AG09319 (cell line): Measurements from ENCODE around the gene PYY.
"Not testable (repeated sequence)": the region's sequence is repeated elsewhere in the genome, so short reads cannot be mapped to it uniquely, and the experiment has no call there.

Experiments used
- DNase-seq: peaks from one replicate; pipeline ENCODE4 v3.0.0-alpha.2; 2010; ENCODE audit warnings: low read depth; ENCODE audit errors: extremely low read depth
- TF ChIP-seq, protein P1 (sequence below): IDR thresholded peaks from 2 replicates; pipeline ENCODE4 v1.5.1; 2011; ENCODE audit warnings: low read depth, mild to moderate bottlenecking, inconsistent platforms, low read length, moderate library complexity

PYY gene

DNA sequence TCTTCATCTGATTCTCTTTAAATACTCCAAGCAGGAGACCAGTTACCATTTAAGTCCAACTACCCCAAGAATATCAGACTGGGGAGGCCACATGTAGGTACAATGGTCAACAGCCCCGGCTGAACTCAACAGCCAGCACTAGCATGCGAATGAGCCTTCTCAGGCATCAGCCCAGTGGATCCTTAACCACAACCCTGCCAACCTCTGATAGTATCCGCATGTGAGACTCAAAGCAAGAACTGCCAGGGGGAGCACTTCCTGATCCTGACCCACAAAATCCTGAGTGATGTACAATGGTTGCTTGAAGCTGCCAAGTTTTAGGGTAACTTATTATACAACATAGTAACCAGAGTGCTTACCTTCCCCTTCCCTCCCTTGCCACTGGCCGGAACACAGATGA is 4.0 kb downstream of the PYY start:
- TF ChIP-seq, protein P1, sequence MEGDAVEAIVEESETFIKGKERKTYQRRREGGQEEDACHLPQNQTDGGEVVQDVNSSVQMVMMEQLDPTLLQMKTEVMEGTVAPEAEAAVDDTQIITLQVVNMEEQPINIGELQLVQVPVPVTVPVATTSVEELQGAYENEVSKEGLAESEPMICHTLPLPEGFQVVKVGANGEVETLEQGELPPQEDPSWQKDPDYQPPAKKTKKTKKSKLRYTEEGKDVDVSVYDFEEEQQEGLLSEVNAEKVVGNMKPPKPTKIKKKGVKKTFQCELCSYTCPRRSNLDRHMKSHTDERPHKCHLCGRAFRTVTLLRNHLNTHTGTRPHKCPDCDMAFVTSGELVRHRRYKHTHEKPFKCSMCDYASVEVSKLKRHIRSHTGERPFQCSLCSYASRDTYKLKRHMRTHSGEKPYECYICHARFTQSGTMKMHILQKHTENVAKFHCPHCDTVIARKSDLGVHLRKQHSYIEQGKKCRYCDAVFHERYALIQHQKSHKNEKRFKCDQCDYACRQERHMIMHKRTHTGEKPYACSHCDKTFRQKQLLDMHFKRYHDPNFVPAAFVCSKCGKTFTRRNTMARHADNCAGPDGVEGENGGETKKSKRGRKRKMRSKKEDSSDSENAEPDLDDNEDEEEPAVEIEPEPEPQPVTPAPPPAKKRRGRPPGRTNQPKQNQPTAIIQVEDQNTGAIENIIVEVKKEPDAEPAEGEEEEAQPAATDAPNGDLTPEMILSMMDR, result no peak; the same call in none of the 2 replicates
- no peak for DNase-seq

DNA sequence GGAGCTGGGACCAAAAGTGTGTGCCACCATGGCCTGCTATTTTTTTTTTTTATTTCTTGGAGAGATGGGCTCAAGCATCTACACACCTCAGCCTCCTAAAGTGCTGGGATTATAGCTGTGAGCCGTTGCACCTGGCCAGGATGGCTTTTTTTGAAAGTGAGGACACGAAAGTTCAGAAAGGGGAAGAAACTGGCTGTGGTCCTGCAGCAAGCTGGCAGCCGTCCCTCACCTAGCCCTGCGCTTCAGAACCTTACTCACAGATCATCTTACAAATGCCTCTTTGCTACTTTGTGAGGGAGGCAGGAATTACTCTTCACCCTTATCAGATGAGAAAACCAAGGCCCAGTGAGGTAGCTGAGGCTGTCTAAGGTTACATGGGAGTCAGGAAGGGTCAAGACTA is 7.0 kb downstream of the PYY start:
- no peak for DNase-seq
- TF ChIP-seq, protein P1, result no peak

DNA sequence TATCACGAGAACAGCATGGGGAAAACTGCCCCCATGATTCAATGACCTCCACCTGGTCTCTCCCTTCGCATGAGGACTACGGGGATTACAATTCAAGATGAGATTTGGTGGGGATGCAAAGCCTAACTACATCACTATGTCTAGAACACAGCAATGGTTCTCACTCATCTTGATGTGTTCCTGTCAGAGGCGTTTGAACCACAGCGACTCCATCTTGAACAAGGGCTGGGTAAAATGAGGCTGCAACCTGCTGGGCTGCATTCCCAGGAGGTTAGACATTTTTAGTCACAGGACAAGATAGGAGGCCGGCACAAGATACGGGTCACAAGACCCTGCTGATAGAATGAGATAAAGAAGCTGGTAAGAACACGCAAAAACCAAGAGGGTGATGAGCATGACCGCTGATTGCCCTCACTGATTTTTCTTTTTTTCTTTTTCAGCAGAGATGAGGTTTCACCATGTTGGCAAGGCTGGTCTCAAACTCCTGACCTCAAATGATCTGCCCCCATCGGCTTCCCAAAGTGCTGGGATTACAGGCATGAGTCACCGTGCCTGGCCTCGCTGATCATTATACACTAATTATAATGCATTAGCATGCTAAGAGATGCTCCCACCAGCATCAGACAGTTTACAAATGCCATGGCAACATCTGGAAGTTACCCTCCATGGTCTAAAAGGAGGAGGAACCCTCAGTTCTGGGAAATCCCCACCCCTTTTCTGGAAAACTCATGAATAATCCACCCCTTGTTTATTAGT is 8.5 kb downstream of the PYY start:
- DNase-seq, result peak; percentile 29
- TF ChIP-seq, protein P1, result no peak

DNA sequence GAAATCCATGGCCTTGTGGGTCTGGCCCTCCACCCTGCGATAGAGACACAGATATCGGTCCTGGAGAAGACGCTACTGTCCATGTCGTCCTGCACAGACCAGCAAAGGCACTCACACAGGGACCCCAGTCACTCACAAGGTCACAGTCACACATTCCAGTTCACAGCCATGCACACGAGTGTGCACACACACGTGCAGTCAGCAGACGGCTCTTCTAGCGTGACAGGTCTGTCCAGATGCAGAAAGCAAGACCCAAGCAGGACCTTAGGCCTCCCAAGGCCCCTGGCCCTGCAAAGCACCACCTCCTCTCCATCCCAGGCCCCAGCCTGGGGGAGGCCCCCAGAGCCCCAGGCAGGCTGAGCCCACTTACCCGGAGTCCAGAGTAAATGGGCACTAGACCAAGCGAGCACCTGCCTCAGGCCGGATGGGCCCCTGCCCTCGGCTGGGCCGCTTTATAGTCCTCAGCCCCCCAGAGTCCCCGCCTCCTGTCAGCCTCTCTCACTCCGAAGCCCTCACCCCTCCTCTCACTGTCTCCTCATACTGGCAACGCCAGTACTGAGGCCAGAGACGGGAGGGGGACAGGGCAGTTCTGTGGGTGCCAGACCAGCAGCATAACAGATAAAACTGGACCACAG is 11.6 kb downstream of the PYY start, which contains the start of gene PPY:
Gene PPY, minus strand, starts transcription at position 426 of the 635 bp plus-strand sequence. CDS start 822 bp downstream, outside the sequence.
- DNase-seq, result no peak
- TF ChIP-seq, protein P1, result no peak

DNA sequence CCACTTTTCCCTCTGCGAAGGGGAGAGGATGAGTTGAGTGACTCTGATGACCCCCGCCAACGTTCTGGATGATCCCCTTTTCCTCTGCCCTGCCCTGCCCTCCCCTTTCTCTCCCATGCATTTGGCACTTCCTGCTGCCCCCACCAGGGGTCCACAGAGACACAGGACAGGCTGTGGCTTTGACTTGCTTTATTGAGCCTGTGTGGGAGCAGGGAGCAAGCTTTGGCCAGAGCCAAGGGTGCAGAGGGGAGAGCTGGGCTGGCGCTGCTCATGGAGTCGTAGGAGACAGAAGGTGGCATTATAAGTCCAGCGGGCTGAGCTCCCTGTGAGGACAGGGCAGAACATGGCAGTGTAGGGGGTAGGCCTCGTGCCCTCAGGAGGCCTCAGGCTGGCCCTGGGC is 13.1 kb downstream of the PYY start:
- DNase-seq, result no peak

DNA sequence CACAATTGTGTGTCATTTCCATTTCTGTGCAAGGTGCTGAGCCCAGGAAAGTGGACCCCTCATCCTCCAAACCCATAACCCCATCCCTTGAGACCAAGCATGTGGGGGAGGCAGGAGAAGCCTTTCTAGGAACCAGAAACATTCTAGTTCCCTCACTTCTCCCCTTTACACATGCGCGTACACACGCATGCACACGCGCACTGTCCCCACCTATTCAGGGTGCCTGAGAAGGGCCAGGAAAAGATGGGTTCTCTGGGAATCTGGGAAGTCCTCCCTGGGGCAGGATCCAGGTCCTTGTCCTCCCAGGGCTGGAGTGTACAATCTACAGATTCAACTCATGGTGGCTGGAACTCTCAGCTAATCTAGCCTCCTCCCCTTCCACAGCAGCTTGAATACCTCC is 13.9 kb downstream of the PYY start:
- TF ChIP-seq, protein P1, result no peak
- no peak for DNase-seq

More for the DNA sequence above, 13.1 kb downstream of the PYY start:
- TF ChIP-seq, protein P1, result peak; percentile 64

DNA sequence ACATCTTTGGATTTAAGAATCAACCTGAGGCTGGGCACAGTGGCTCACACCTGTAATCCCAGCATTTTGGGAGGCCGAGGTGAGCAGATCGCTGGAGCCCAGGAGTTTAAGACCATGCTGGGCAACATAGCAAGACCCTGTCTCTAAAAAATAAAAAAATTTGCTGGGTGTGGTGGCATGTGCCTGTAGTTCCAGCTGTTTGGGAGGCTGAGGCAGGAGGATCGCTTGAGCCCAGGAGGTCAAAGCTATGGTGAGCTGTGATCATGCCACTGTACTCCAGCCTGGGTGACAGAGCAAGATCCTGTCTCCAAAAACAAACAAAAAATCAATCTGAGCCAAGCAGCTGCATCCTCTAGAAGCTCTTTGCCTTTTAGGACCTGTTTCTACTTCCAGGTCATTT is 14.3 kb downstream of the PYY start:
- DNase-seq, result not testable (repeated sequence)

DNA sequence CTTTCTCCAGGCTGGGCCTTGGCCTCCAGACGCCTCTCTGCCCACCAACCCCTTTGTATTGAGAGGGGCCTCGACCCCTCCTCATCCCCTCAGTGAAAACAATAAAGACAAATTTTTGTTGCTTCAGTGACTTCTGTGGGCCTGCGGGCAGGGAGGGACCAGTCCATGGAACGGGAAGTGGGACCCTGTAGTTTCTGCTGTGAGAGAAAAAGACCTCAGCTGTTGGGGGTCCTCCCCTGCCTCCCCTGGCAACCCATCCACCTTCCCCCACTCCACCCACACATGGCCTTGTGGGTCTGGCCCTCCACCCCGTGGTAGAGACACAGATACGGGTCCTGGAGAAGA is 14.9 kb downstream of the PYY start:
- DNase-seq, result no peak
- TF ChIP-seq, protein P1, result no peak
